Measurements from ENCODE around the gene RSPH1.

RSPH1 gene

GRCh38 chr21:42443181-42443785 is 52.7 kb downstream of the RSPH1 start:
- DNase-seq: no peak

DNA sequence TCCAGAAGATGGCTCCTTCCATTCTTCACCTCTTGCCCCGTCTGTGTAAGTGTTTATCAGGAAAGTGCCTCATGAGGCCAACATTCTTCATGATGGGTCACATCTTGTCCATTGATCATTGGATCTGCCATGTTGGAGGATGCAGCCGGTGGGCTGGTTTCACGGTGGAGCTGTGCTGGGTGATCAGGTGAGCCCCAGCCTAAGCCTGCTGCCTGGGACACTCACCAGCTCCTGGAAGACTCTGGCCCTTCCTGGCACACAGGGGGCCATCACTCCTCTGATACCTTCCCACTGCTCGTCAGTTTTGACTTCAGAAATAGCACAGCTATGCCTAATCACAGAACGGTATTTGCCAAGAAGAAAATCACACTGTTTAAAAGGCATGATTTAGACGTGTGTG is 54.1 kb downstream of the RSPH1 start:
- no peak for DNase-seq

GRCh38 chr21:42440187-42440792 is 55.7 kb downstream of the RSPH1 start:
- no peak for DNase-seq

DNA sequence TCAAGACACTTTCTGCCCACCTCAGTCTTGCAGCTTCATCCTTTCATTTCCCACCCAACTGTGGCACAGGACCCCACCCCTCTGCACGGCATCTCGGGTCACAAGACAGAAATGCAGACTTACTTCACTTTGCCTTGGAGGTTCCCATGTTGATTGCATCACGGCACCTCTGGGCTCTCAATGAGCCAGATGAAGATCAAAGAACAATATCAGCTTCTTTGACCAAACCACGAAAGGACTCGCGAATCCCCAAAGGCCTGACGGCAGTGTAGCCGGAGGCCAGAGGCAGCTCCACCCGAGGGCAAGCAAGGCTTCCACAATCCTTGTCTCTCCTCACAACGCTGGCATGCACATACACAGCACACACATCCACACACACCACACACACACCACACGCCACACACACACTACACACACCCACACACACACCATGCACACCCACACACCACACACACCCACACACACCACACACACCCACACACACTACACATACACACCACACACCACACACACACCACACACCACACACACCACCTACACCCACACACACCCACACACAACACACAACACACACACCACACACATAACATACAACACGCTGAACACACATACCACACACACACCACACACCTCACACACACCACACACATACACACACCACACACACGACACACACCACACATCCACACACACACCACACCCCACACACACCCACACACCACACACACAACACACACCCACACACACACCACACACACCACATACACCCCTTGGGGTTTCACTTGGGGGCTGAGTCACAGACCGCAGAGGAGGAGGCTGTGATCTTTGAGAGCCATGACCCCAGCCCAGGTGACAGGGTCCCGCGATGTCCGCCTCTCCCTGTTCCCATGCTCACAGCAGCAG is 56.5 kb downstream of the RSPH1 start:
- no peak for DNase-seq

DNA sequence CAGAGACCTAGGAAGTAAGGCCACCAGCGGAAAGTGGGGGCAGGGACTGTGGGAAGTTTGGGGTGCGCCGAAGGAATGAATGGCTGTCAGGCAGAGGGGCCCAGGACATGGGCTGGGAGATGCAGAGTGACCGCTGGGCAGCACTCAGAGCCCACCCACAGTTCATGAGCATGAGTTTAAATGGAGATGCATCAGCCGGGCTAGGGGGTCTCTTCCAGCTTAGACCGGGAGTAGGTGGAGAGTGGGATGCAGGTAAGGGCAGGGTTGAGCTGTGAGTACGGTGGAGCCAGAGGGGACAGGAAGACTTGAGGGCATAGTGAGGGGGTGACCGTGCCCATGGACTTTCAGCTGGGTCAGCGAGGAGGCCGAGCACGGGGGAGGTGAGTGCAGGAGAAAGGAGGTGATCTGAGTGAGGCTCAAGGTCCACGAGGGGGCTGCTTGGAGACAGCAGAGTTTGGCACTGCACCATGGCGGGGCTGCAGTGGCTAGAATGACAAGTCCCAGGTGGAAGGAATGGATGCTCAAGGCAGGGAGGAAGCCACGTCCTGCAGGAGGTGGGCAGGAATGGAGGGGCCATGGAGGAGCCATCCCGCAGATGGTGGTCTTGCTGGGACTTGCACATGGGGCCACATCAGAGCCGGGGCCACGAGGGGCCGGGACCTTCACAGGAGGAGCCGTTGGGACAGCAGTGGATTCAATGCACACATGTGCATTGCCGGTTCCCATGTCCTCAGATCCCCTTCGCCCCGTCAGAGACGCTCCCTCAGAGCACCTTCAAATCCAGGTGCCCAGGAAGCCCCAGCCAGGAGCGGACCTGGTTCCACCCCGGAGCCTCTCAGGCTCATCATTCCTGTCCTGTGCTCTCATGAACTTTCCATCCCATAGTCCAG is 57.5 kb downstream of the RSPH1 start:
- DNase-seq: no peak

DNA sequence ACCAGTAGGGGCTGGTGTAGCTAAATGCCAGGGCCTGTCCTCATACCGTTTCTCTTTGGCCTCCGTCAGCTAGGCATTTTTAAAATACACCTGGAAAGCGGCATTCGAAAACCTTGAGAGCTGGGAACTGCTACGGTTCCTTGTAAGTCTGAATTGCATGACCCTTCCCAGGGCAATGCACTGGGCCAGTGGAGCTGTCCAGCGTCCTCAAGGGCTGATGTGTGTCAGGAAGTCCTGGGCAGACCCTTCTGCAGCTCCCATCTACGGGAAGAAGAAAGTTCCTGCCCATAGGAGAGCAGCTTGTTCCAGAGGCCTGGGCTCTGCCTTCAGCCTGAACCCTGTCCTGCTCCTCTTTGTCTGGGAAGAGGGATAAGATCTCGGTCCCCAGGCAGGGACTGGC is 58.2 kb downstream of the RSPH1 start:
- no peak for DNase-seq

GRCh38 chr21:42436914-42437313 is 59.1 kb downstream of the RSPH1 start:
- DNase-seq: no peak

GRCh38 chr21:42435833-42436232 is 60.2 kb downstream of the RSPH1 start:
- DNase-seq: no peak

- DNase-seq: no peak
Measured at GRCh38 chr21:42435401-42435800, 60.6 kb downstream of the RSPH1 start.

GRCh38 chr21:42434884-42435283 is 61.1 kb downstream of the RSPH1 start:
- DNase-seq: no peak

DNA sequence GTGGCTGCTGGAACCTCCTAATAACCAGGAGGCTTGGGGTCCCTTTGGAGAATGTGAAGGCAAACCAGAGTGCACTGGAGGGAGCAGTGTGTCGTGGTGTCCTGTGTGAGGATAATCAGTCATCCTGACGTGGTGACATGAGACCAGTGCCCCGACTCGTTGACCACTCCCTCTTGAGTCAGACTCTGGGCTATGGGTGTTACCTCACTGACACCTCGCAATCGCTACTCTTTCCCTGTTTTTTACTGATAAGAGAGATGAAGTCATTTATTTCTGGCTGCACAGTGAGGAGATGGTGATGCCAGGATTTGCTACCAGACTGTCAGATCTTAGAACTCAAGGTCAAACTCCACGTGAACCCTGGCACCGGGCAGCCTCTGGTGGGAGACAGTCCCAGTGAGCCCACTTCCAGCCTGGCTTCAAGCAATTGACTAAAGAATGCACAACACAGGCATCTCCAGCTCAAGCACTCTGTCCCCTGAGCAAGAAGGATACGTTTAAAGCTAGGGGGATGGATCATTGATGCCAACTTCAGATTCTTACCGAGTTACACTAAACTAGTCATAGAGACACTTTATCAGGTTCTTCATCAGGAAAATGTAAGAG is 62.0 kb downstream of the RSPH1 start:
- no peak for DNase-seq

GRCh38 chr21:42432695-42433094 is 63.3 kb downstream of the RSPH1 start:
- no peak for DNase-seq

- no peak for DNase-seq
Measured at GRCh38 chr21:42431196-42431595, 64.8 kb downstream of the RSPH1 start.

- DNase-seq: no peak
Measured at GRCh38 chr21:42430521-42430920, 65.5 kb downstream of the RSPH1 start.

DNA sequence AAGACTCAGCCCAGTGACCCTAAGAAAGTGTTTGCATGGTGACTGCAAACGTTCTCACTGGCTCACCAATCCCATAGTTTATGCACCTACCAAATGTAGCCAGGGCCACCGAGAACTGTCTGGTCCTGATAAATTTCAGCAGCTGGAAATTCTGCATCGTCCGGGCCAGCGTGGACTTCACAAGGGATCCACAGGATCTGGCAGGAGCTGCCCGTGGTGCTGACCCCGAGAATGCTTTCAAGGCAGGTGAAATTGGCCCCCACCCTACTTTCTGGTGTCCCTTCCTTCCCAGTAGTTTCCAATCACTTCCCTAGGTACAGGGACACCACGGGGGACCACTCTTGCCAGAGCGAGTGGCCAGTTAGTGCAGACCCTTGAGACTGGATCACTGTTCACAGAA is 66.2 kb downstream of the RSPH1 start:
- no peak for DNase-seq

- DNase-seq: no peak
Measured at GRCh38 chr21:42429021-42429420, 67.0 kb downstream of the RSPH1 start.

GRCh38 chr21:42427809-42428419 is 68.1 kb downstream of the RSPH1 start:
- no peak for DNase-seq

- DNase-seq: no peak
Measured at GRCh38 chr21:42426876-42427480, 69.0 kb downstream of the RSPH1 start.

- no peak for DNase-seq
Measured at GRCh38 chr21:42426424-42426823, 69.6 kb downstream of the RSPH1 start.

GRCh38 chr21:42425591-42425990 is 70.4 kb downstream of the RSPH1 start:
- no peak for DNase-seq

DNA sequence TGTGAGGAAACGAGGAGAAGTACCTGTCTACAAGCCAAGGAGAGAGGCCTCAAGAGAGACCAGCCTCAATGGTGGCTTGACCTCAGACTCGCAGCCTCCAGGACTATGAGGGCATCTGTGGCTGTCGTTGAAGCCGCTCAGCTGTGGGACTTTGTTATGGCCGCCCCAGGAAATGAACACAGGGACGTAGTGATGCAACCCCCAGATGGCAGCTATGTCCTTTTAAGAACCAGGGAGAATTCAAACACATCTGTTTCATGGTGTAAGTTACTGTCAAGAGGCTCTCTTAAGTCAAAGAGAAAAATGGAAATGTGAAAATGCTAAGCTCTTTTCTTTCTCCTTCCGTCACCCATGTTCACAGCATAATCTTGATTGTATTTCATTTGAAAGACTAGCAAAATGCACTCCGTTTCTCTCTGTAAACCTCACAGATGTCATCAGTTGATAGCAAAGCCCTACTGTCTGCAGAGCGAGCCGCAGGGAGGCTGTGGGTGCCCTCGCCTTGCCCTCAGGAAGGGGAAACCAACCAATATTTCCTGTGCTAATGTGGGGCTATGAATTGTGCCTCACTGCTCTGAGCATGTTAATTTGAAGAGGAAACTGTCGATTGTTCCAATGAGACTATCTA is 71.0 kb downstream of the RSPH1 start:
- DNase-seq: peak in 2 of 4 experiments; percentile 59 to 60

Measured in activated CD4-positive, CD25-positive, alpha-beta regulatory T cell (primary cell).